ENCODE data around the gene NUDCD2. TPM values are rescaled to one million over a fixed set of nuclear protein-coding genes. Genes with fewer than 3 reads are reported as not detected.

Gene NUDCD2
- total RNA-seq (2013): 16.0 TPM
- 10 to 100 TPM in 2 of 3 donors, 1 to 10 TPM in 1; 3.4 to 23.6 (median 22.0) TPM for polyA plus RNA-seq
- 1.2 and 2.6 TPM in 2 replicates for polyA minus RNA-seq
- total RNA-seq: 1.3 to 10.8 (median 8.1) reads per million in 11 experiments

GRCh38 chr5:163459819-163460561, at the start of gene NUDCD2:
Gene NUDCD2 (minus strand): TSS chr5:163460102. CDS start chr5:163460050, 52 bp downstream.
- under 1% methylated on average over 58 of the region's 59 CpGs for WGBS (ENCODE audit: insufficient coverage)
- Mint-ChIP-seq H3K9me3 (peaks cover 0 to 1% (median 0%) of the 10 kb centered on the region in 7 donors), H3K4me3 (peak within 1 kb of the TSS; percentile 92 to 96), H3K36me3 (peaks cover 21% of the 10 kb centered on the region in 2 donors), H3K4me1 (peaks cover 30% of the 10 kb centered on the region), H3K27me3 (ENCODE audit: low read depth in 3 of 3) (peaks cover 0 to 4% (median 0%) of the 10 kb centered on the region in 3 donors), H3K27ac (peak within 1 kb of the TSS; percentile 97 to 100 (median 99))
- Histone ChIP-seq H3K27ac (ENCODE audit: low read depth in 1 of 2, low read length in 2 of 2) (peak within 1 kb of the TSS; percentile 94 to 99), H3K9ac (ENCODE audit: insufficient read depth, low read length, poor library complexity, severe bottlenecking) (peak within 1 kb of the TSS; percentile 93), H3K36me3 (replicated peaks in 1 of 2; ENCODE audit: control insufficient read depth in 1 of 2, insufficient read depth in 2 of 2, low read length in 2 of 2) (peaks cover 4 to 15% of the 10 kb centered on the region in 2 donors), H3K27me3 (ENCODE audit: control insufficient read depth in 2 of 2, insufficient read depth in 2 of 2, low read length in 2 of 2) (no peaks in the 10 kb centered on the region), H3K79me2 (ENCODE audit: insufficient read depth, low read length) (peaks cover 74% of the 10 kb centered on the region), H2AFZ (ENCODE audit: insufficient read depth, low read depth, low read length, poor library complexity, severe bottlenecking) (peak within 1 kb of the TSS; percentile 97), H3K9me3 (replicated peaks in 1 of 2; ENCODE audit: control insufficient read depth in 1 of 2, insufficient read depth in 1 of 2, low read length in 2 of 2) (no peaks in the 10 kb centered on the region), H4K20me1 (ENCODE audit: insufficient read depth, low read length) (no peaks in the 10 kb centered on the region), H3K4me3 (replicated peaks in 1 of 3; ENCODE audit: low read depth in 2 of 3, low read length in 3 of 3) (peak within 1 kb of the TSS; percentile 76 to 98 (median 92)), H3K4me1 (ENCODE audit: control insufficient read depth in 1 of 2, insufficient read depth in 2 of 2, low read length in 2 of 2) (peaks cover 24 to 33% of the 10 kb centered on the region in 2 donors), H3K4me2 (replicated peaks; ENCODE audit: extremely low read depth, low read length, poor library complexity, severe bottlenecking) (peak within 1 kb of the TSS; percentile 98)
- intact Hi-C loops (cut with micrococcal nuclease): loop anchor here (2.0 kb wide), 2 partner anchors 23 to 45 kb away; partner anchors contain the start of genes MAT2B (in 2 of the 2) and CCNG1 (in 1 of the 2)
- peak; percentile 96 to 98 (median 98) for DNase-seq
- no peak for TF ChIP-seq CTCF (IDR thresholded peaks at IDR 0.05)

- Mint-ChIP-seq H3K27me3 (ENCODE audit: low read depth in 3 of 3) (no peaks in the 10 kb centered on the region), H3K9me3 (no peaks in the 10 kb centered on the region), H3K36me3 (peaks cover 24 to 26% of the 10 kb centered on the region in 2 donors), H3K27ac (peak overlapping the region; percentile 57 to 91 (median 62)), H3K4me1 (peaks cover 40% of the 10 kb centered on the region), H3K4me3 (peak overlapping the region; percentile 65 to 79)
- TF ChIP-seq CTCF (IDR thresholded peaks at IDR 0.05): no peak
- Histone ChIP-seq H4K20me1 (ENCODE audit: insufficient read depth, low read length) (peaks cover 61% of the 10 kb centered on the region), H3K27ac (ENCODE audit: low read depth in 1 of 2, low read length in 2 of 2) (peak overlapping the region in 1 of 2 donors; percentile 96), H2AFZ (ENCODE audit: insufficient read depth, low read depth, low read length, poor library complexity, severe bottlenecking) (peak overlapping the region; percentile 2), H3K27me3 (ENCODE audit: control insufficient read depth in 2 of 2, insufficient read depth in 2 of 2, low read length in 2 of 2) (no peaks in the 10 kb centered on the region), H3K9ac (ENCODE audit: insufficient read depth, low read length, poor library complexity, severe bottlenecking) (peak overlapping the region; percentile 16), H3K79me2 (ENCODE audit: insufficient read depth, low read length) (peaks cover 80% of the 10 kb centered on the region), H3K9me3 (replicated peaks in 1 of 2; ENCODE audit: control insufficient read depth in 1 of 2, insufficient read depth in 1 of 2, low read length in 2 of 2) (no peaks in the 10 kb centered on the region), H3K4me2 (replicated peaks; ENCODE audit: extremely low read depth, low read length, poor library complexity, severe bottlenecking) (peak overlapping the region; percentile 43), H3K4me1 (ENCODE audit: control insufficient read depth in 1 of 2, insufficient read depth in 2 of 2, low read length in 2 of 2) (peaks cover 25 to 39% of the 10 kb centered on the region in 2 donors), H3K36me3 (replicated peaks in 1 of 2; ENCODE audit: control insufficient read depth in 1 of 2, insufficient read depth in 2 of 2, low read length in 2 of 2) (peaks cover 28 to 29% of the 10 kb centered on the region in 2 donors), H3K4me3 (replicated peaks in 1 of 3; ENCODE audit: low read depth in 2 of 3, low read length in 3 of 3) (peak overlapping the region in 2 of 3 experiments; percentile 9 to 49)
- WGBS (ENCODE audit: insufficient coverage): no CpG with 5 or more reads among the region's 7 CpGs
- intact Hi-C loops (cut with micrococcal nuclease): no loop called here
- no peak for DNase-seq
Observed at GRCh38 chr5:163509291-163509951, 49.5 kb upstream of the NUDCD2 start.

Measured in CD14-positive monocyte (primary cell).